IPS-NIHi7 (cell line): ENCODE measurements around the gene ARSH.
"Not testable (repeated sequence)": the region's sequence is repeated elsewhere in the genome, so short reads cannot be mapped to it uniquely, and the experiment has no call there.

ENCODE experiments used
- DNase-seq: peaks from one replicate; pipeline ENCODE4 v3.0.0; 2012; ENCODE audit warnings: mixed read lengths; ENCODE audit errors: extremely low spot score

ARSH gene

DNA sequence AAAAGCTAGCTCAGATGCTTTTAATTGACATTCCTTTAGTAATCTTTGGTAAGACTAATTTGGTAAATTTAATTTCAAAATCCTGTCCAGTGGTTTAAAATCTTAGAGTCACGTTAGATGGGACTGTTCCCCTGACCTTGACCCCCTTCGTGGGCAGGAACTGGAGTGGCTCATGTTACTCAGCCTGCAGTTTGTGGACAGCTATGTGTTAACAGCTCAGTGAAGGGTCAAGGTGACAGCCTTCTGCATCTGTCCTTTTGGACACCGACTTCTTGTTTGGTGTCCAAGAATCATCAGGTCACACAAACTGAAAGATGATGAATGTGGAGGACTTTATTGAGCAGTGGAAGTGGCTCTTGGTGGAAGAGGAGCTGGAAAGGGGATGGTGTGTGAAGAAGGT lies 37.9 kb downstream of the ARSH start:
- no peak for DNase-seq

- DNase-seq = no peak
These were observed 38.3 kb downstream of the ARSH start for GRCh38 chrX:3044671-3045070.

GRCh38 chrX:3046253-3047240 lies 40.2 kb downstream of the ARSH start:
- no peak for DNase-seq

DNA sequence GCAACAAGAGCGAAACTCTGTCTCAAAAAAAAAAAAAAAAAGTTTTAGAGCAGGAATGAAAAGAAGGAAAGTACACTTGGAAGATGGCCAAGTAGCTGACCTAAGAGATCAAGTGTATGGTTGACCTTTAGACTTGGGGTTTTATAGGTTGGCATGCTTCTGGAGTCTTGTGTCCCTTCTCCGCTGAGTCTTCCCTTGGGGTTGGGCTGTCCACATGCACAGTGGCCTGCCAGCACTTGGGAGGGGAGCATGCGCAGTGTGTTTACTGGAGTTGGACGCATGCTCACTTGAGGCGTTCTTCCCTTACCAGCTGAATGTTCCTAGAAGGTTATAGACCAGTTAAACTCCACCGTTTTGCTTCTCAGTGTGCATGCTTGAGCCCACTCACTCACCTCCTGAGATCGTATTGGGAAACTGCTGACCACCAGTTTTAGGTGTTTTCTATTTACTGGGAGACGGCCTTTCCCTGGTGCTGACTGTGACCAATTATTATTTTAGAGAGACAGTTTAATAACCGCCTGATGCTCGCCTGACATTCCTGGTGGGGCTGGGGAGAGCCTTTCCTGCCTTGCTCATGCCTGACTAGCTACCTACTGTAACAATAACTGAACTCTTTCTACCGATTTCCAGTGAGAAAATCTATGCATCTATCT lies 44.3 kb downstream of the ARSH start:
- not testable (repeated sequence) for DNase-seq

GRCh38 chrX:3052860-3053259 lies 46.5 kb downstream of the ARSH start:
- DNase-seq = no peak

- DNase-seq = peak; percentile 21
These were observed 60.2 kb downstream of the ARSH start for GRCh38 chrX:3066555-3066954.

DNA sequence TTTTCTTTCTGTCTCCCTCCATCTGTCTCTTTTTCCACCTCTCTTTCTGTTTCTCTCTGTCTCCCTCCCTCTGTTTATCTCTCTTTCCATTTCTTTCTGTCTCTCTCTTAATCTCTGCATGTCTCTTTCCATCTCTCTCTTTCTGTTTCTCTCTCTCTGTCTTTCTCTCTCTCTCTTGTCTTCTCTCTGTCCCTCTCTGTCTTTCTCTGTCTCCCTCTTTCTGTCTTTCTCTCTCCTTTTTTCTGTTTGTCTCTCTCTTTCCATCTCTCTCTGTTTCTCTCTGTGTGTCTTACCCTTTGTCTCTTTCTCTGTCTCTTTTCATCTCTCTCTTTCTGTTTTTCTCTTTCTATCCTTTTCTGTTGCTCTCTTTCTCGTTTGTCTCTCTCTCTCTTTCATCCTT lies 69.6 kb downstream of the ARSH start:
- no peak for DNase-seq

GRCh38 chrX:3076416-3076991 lies 70.2 kb downstream of the ARSH start:
- DNase-seq = peak; percentile 35
